GM11168 (cell line): ENCODE data around the gene EI24.
"Not testable (repeated sequence)": the region's sequence is repeated elsewhere in the genome, so short reads cannot be mapped to it uniquely, and the experiment has no call there.

Source experiments
- in situ Hi-C: fragments of 300-500 bp; cut with MboI; formaldehyde crosslinking; loops from one replicate; pipeline ENCODE4 v1.12.0; 2022; ENCODE audit warnings: low sequenced_read_pairs; ENCODE audit not compliant: unreplicated experiment

The EI24 gene

DNA sequence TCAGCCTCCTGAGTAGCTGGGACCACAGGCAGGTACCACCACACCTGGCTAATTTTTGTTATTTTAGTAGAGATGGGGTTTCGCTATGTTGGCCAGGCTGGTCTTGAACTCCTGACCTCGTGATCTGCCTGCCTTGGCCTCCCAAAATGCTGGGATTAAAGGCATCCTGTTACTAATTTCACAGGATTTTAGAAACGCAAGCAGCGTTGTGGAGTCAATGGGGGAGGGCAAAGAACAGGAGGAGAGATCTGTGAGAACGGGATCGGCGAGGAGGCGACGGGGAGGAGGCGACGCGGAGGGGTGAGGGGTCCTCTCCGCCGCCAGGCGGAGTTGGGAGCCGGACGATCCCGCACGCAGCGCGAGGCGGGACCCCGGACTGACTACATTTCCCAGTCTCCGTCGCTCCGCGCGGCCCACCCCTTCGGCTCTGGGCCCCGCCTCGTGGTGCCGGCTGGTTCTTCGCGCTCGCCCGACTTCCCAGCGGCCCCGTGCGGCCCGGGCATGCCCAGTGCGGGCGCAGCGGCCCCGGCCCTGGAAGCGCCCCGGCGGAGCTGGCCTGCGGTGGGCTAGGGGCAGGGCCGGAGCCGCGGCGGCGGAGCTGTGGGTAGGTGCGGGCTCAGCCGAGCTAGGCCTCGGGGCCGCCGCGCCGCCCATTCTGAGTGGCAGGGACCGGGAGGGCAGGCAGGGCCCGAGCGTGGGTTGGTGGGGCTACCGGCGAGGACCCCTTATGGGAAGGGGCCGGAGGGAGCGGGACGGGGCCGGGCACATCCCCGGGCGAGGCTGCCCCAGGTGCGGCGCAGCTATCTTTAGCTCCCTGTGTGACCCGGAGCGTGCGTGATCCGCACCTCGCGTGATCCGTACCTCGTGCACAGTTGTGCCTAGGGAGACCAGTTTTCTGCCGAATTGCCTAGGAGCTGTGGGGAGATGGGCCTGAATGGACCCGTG, at the start of gene EI24:
EI24 (plus strand) TSS at position 508 of the 945 bp plus-strand sequence. CDS start 3,051 bp downstream, outside the sequence.
- in situ Hi-C loops, result no loop called here

DNA sequence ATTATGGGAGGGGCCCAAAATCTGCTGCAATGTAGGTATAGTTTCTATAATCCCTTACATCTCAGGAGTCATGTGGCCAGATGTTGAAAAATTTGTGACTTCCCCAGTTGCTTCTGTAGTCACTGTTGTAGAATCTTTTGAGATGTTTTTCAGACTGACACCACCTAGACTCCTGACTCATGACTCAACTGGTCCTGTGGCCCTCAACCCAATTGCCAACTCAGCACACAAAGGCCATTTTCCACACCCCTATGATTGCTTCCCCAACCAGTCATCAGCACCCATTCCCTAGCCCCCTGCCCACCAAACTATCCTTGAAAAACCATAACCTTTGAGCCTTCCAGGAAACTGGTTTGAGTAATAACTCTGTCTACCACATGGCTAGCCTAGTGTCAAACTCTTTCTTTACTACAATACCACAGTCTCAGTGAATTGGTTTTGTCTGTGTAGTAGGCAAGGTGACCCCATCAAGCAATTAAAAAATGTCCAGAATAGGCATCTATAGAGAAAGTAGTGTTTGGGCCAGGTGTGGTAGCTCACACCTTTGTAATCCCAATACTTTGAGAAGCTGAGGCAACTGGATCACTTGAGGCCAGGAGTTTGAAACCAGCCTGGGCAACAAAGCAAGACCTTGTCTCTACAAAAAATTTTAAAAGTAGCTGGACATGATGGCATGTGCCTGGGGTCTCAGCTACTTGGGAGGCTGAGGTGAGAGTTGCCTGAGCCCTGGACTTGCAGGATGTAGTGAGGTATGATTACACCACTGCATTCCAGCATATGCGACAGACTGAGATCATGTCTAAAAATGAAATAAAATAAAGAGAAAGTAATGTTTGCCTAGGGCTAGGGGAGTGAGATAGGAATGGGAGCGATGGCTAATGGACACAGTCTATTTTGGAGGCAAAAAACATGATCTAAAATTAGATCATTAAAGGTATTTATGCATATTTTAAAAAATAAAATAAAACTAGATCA, 49.1 kb upstream of the EI24 start:
- in situ Hi-C loops, result no loop called here

GRCh38 chr11:125525303-125525702, 44.0 kb upstream of the EI24 start:
- in situ Hi-C loops, result no loop called here

- in situ Hi-C loops, result no loop called here
Measured at GRCh38 chr11:125532668-125533067, 36.6 kb upstream of the EI24 start.

- in situ Hi-C loops, result no loop called here
Measured at GRCh38 chr11:125535585-125535984, 33.7 kb upstream of the EI24 start.

GRCh38 chr11:125536834-125537233, 32.4 kb upstream of the EI24 start:
- in situ Hi-C loops, result not testable (repeated sequence)

GRCh38 chr11:125542709-125543108, 26.6 kb upstream of the EI24 start:
- in situ Hi-C loops, result no loop called here

GRCh38 chr11:125550780-125551179, 18.5 kb upstream of the EI24 start:
- in situ Hi-C loops, result no loop called here

DNA sequence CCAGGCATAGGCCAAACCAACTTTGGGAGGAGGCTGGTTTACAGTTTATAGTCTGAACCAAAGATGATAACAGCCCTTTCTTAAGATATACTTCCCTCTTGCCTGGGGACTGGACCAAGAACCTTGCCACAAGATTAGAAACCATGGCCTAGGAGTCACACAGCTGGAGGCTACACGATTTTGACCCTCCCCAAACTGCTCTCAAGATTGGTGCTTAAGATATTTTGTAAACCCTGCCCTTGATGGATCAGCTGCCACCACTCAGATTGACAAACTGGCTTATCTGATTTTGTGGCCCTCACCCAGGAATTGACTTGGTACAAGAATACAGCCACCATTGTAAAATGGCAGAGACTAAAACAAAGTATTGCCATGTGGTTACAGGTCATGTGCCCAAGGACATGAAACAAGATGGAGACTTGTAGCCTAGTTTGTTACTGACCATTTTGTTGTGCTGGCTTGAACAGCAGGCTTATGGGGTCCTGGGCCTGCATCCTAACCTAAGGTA, 17.4 kb upstream of the EI24 start:
- in situ Hi-C loops, result no loop called here

GRCh38 chr11:125552927-125553326, 16.4 kb upstream of the EI24 start:
- in situ Hi-C loops, result no loop called here

- in situ Hi-C loops, result no loop called here
Measured at GRCh38 chr11:125553357-125553756, 15.9 kb upstream of the EI24 start.

DNA sequence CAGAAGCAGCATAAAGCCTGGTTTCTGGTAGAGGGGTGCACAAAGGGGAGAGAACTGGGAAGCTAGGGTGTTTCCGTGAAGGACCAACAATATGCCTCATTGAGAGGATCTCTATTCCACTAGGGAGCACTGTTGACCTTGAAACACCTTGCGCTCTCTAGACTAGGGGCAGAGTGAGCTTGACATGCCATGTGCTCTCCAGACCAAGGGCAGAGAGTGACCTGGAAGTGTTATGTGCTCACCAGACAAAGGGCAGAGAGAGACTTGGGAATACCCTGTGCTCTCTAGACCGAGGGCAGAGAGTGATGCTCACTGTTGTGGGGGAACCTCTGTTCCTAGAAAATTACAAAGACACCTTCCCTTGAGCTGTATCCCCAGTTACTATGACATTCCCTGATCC, 15.2 kb upstream of the EI24 start:
- in situ Hi-C loops, result no loop called here

GRCh38 chr11:125559888-125560287, 9.4 kb upstream of the EI24 start:
- in situ Hi-C loops, result no loop called here

DNA sequence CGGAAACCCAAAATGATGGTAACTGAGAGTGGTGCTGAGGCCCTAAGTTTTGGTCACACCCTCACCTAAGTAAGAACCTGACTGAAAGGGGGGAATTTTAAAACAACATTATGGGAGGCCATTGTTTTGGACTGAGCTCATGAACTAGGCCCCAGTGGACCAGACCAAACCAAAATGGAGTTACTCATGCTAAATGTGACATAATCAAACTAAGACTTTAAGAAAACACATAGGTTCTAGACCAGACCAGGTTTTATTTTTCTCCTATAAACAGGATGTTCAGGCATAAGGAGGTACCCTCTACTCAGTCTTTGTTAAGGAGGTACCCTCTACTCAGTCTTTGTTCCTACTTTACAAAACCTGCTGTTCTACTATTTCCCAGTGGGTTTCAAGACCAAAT, 7.4 kb upstream of the EI24 start:
- in situ Hi-C loops, result no loop called here

GRCh38 chr11:125562430-125562829, 6.8 kb upstream of the EI24 start:
- in situ Hi-C loops, result no loop called here

DNA sequence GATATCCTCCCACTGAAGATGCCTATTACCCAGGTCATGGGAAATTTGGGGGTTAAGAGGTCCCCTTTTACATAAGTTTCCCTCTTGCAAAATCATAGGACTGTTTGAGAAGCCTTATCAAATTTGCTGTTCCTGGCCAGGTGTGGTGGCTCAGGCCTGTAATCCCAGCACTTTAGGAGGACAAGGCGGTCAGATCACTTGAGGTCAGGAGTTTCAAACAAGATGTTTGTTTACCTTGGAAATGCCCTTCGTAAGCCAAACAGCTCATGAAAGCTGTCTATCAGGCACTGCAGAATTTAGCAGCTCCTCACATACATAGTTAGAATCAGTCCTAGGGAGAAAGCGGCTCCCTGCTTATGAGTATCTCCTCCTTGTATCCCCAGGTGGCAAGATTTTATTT, 4.9 kb upstream of the EI24 start:
- in situ Hi-C loops, result no loop called here

GRCh38 chr11:125566235-125566634, 3.0 kb upstream of the EI24 start:
- in situ Hi-C loops, result no loop called here

DNA sequence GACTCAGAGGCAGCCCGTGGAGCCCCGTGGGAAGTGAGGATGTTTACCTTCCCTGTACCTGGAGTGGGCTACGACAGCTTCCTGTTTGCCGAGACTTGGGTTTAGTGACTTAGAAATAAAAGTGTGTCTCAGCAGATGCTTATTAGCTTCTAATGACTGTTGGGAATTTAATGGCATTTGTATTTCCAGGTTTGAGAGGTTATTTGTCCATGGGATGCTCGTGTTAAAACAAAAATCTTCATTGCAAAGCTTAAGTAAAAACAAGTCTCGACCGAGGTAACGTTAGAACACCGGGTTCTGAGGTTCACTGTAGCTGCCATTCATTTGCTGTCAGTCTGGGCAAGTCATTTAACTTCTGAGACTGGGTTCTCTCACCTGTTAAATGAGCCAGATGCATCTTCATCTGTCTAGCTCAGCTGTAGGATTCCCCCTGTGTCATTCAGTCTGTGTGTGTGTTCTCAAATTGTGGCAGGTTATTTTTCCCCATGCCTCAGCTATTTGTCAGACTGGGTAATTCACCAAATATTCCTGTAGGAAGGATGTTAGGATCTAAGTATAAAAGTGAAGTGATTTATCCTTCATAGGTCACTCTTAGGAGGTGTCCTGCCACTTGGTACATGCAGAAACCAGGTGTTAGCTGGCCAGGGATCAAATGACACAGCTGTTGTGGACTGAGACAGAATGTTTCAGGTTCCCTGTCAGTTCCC, 791 bp downstream of the EI24 start:
- in situ Hi-C loops, result no loop called here

DNA sequence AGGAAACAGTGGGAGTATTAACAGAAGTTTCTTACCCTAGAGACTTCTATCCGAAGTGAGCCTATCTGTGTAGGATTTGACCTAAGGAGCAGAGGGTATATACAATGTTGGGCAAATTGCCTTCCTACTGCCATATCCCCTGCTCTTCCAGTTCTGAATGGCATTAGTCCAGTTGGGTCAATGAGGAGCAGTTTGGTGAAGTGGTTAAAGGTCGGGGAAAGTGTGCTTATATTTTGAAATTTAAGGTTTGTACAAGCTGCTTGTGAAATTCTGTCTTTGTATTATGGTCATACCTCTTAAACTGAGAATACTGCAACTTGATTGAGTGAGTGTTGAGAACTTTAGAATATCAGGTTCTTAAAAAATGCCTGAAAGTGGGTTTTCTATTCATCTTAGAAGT, 1.7 kb downstream of the EI24 start:
- in situ Hi-C loops, result no loop called here

- in situ Hi-C loops, result no loop called here
Measured at GRCh38 chr11:125572916-125573315, 3.6 kb downstream of the EI24 start.
